GM21367 (cell line): ENCODE data around the gene CC2D1B.

Source experiments
- ATAC-seq: cut with Tn5 transposase; IDR thresholded peaks from one replicate; pipeline ENCODE4 v1.9.1; 2021; ENCODE audit not compliant: unreplicated experiment

CC2D1B gene

DNA sequence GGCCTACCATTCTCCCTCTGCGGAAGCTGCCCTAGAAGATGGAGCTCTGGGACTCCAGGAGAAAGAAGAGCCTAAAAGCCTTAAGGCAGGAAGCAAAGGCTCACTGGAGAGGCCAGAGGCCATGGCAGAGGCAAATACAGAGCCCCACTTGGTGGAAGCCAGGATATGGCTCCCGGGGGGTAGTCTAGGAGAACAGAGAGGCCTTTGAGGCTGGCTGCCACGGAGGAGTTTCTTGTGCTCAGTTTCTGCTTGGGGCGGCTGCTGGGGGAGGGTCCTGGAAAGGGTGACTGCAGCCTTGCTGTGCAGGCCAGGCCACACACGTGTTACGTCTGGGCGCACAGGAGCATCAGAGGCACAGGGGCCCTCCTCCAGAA lies 5.4 kb downstream of the CC2D1B start:
- no peak for ATAC-seq

DNA sequence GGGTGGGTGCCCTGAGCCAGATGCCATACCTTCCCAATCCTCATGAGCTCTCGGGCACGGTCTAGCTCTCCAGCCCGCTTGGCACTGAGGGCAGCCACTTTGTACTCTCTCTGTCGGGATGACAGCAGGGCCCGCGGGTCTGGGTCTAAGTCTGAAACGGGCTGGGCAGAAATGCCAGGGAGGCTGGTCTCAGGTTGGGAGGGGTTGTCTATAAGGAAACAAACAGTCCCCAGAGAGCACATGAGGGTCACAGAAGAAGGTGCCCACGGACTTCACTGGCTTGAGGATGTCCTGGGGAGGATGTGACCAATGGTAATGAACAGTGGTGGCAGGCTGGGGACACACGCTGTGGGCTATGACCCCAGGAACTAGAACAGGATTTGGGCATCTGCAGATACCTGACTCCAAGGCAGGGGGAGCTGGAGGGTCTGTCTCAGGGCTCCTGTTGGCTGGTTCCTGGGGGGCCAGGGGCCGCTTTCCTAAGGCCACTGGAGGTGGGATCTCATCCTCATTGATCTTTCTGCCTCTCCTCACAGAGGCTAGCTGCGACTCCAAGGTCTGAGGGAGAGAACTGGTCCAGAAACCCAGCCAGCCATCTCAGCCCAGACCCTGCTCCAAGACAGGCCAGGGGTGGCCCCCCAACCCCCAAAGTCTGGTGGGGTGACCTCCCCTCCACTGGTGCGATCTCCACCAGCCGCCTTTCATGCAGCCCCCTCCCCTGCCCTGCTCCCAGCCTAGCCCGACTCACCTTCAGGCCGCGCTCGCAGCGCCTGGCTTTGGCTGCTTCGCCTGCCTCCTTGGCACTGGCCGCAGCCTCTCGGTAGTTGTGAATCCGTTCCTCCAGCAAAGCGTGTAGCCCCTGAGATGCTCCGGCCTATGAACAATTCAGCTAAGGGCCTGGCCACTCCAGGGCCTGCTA lies 6.1 kb downstream of the CC2D1B start:
- ATAC-seq, result no peak

DNA sequence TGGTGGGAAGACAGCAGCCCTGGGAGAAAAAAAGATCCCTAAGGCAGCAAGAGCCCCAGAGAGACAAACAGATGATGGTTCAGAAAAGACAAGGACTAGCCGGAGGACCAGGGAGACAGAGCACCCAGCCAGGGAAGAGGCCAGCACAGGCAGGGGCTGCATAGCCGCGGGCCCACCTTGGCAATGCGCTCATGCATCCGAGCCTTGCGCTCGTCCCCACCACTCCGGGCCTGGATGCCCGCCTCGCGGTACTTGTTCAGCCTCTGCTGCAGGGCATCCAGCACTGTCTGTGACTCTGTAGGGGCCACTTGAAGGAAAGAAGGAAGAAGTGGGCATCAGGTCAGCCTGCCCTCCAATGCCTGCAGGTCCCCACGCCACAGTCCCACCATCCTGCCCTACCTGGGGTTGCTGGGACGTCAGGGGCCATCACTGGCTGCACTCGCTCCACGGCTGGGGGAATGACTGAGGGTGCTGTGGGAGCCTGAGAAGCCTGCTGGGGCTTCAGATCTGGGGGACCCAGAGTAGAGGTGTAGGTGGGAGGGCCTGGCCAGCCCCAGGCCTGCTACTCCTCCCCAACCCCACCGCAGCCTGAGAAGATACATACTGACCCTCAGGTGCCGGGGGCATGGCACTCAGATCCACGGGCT lies 7.0 kb downstream of the CC2D1B start:
- no peak for ATAC-seq

DNA sequence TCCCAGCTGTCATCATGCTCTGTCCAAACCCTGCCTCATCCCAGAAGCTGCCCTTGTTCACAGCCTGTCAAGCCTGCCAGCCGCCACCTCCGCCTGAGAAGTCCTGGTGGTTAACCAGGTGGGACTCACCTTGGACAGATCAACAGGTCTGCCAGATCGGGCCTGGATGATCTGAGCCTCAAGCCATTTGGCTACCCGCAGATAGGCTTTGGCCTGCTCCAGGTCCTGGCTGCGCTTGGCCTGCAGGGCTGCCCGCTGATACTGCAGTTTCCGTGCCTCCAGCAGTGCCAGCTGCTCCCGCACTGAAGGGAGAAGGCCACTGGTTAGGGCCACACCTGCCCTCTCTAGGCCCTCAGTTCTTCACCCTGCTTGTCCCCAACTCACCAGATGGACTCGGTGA lies 8.6 kb downstream of the CC2D1B start:
- no peak for ATAC-seq

- ATAC-seq, result no peak
These were observed 9.1 kb downstream of the CC2D1B start for GRCh38 chr1:52356818-52357355.

DNA sequence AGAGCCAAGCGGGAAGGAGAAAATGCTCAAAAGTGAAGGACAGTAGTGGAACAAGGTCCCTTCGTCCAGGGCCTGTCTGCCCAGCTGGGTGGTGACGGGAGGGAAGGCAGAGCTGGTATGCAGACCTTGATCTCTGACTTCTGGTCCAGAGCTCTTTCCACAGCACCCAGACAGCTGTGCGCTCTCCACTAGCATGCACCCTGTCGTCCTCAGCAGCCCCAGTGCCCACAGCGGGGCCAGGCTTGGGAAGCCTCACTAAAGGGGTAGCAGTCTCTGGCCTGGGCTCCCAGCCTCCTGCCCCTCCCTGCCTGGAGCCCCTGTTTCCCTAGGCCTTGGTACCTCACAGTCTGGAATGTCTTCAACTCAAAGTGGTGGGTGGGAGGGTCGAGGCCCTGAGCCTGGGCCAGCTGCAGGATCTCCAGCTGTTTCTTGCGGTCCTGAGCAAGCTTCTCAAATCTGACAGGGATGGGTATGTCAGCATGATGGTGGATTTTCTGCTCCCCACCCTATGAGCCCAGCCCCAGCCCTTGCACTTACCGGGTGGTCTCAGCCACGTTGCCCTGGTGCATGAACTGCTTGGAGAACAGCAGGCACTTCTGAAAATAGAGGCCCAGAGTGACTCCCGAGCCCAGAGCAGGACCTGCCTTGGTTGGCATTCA lies 10.0 kb downstream of the CC2D1B start:
- no peak for ATAC-seq

GRCh38 chr1:52355436-52355835 lies 10.6 kb downstream of the CC2D1B start:
- no peak for ATAC-seq

DNA sequence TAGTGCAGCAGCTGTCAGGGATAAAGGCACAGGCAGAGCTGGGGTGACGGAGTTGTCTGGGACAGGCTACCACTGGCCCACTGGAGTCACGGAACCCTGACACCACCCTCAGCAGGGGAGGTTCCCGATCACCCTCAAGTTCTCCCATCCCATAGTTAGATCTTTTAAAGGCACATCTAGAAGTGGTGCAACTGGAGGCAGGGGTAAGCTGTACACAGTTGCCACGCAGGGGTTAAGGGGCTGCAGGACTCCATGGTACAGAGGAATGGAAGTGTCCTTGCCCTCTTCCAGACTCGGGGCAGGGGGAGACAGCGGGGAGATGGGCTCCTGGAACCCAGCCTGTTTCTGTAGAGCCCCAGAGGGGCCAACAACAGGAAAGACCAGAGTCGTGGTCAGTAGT lies 13.3 kb downstream of the CC2D1B start:
- ATAC-seq, result no peak

DNA sequence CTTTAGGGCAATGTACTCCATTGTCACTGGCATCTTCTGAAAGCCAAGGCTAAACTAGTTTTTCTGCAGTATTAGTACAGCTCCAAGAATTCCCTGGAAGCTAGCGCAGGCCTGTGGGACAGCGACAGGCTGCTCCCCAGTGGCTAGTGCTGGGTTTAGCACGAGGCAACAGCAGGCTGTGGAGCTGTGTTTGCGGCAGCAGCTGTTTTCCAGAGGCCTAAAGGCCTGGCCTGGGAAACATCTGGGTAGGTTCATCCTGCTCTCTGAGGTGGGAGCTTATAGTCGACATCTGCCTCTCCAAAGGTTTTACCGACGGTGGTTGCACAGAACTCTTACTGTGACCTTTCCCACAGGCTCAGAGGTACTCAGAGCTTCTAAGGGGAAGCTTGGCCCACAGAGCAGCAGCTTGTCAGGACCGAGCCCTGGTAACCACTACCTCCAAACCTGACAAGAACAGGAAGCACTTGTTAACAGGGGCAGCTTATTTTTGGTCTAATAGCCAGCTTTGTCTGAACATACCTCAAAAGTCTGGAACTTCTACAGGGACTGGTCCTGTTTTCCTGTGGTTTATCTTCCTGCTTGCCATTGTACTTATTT lies 17.2 kb downstream of the CC2D1B start:
- ATAC-seq, result no peak

GRCh38 chr1:52346653-52347052 lies 19.4 kb downstream of the CC2D1B start:
- no peak for ATAC-seq

DNA sequence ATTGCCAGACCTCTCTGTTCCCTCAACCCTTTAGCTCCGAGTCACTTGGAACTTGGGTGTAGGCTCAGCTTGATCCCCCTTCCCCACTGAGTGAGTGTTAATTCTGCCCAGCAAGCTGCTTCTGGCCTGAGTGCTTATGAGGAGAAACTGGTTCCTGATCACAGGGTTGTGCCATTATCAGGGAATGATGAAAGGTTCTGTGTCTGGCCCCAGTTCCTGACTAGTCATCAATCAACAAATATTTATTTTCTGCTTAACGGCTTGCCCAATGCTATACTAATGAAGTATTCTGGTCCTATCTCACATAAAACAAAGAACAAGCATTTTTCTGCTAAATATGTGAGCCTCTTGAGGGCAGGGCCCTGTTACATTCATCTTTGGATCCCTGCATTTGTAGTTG lies 20.8 kb downstream of the CC2D1B start:
- ATAC-seq, result no peak

DNA sequence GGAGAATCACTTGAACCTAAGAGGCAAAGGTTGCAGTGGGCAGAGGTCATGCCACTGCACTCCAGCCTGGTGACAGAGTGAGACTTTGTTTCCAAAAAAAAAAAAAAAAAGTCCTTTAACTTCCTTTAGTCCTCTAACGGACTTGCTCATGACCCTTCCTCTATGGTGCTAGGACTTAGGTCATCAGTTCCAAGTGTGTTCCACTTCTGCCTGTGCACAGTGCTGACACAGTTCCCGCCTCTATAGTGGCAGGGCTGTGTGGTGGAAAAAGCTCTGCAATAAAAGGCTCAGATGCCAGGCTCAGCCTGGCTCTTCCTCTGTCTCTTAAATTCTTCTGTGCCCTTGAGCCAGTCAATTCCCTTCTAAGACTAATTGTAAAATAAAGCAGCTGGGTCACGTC lies 22.0 kb downstream of the CC2D1B start:
- ATAC-seq, result no peak

- no peak for ATAC-seq
These were observed 24.2 kb downstream of the CC2D1B start for GRCh38 chr1:52341655-52342260.

GRCh38 chr1:52337439-52337838 lies 28.6 kb downstream of the CC2D1B start:
- ATAC-seq, result no peak

DNA sequence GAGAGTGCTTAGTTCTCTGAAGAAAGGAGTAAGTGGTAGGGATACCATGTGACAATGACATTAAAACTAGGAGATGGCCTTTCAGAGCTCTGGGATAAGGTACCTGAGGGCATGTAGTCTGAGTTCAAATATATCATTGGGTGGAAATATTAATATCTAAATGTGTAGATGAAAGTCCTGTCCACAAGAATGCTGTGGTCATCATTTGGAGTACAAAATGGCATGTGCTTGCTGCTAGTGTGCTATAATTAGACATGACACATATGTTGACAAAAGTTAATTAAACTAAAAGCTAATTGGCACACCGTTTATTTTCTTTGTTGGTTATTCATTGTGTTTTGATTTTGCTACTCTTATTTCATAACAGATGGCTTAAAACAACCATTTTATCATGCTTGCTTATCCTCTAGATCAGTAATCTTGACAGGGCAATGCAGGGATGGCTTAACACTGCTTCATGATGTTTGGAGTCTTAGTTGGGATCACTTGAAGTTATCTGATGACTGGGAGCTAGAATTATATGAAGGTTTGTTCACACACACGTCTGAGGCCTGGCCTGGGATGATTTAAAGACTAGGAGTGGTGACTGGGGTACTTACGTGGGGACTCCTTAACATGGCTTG lies 31.0 kb downstream of the CC2D1B start:
- ATAC-seq, result no peak

DNA sequence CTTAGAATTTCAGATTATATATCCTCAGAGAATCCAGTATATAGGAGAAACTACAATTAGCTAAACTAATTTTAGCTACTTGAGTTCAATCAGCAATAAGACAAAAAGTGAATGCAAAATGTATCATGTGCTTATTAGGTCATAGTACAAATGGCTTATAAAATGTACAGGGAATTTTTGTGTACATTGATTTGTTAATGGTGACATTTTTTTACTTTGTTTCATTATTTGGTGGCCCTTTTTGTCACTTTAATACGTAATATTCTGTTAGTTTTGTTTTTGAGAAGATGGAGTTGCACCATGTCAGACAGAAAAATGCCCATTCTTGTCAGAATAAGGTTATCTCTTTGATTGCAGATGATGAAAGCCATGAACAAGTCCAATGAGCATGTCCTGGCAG lies 33.6 kb downstream of the CC2D1B start:
- no peak for ATAC-seq

GRCh38 chr1:52328615-52329014 lies 37.4 kb downstream of the CC2D1B start:
- no peak for ATAC-seq

- ATAC-seq, result no peak
These were observed 40.2 kb downstream of the CC2D1B start for GRCh38 chr1:52325786-52326185.

- no peak for ATAC-seq
These were observed 42.3 kb downstream of the CC2D1B start for GRCh38 chr1:52323731-52324130.

DNA sequence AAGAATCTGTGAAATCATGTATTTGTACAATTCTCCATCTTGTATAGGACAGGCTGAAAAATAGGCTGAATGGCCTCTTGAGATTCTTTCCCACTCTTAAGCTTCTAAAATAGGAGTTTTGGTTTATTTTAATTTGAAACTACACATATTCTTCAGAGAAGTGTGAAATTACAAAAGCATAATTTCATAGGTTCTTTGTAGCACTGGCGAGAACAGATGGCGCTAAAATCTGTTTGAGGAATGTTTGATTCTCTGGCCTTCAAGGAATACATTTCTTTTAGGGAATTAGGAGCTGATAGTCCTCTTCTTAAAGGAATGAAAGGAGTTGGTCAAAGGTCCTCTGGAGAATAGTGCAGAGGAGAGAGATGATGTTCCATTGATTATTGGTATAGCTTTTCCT lies 44.9 kb downstream of the CC2D1B start:
- no peak for ATAC-seq
